Glomerular visceral epithelial cell (primary cell): ENCODE results near the gene RHOXF2.
"Not testable (repeated sequence)": the region's sequence is repeated elsewhere in the genome, so short reads cannot be mapped to it uniquely, and the experiment has no call there.

Source experiments
- DNase-seq: peaks from one replicate; pipeline ENCODE4 v3.0.0-alpha.2; 2016; ENCODE audit errors: extremely low spot score

Gene RHOXF2, protein sequence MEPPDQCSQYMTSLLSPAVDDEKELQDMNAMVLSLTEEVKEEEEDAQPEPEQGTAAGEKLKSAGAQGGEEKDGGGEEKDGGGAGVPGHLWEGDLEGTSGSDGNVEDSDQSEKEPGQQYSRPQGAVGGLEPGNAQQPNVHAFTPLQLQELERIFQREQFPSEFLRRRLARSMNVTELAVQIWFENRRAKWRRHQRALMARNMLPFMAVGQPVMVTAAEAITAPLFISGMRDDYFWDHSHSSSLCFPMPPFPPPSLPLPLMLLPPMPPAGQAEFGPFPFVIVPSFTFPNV

DNA sequence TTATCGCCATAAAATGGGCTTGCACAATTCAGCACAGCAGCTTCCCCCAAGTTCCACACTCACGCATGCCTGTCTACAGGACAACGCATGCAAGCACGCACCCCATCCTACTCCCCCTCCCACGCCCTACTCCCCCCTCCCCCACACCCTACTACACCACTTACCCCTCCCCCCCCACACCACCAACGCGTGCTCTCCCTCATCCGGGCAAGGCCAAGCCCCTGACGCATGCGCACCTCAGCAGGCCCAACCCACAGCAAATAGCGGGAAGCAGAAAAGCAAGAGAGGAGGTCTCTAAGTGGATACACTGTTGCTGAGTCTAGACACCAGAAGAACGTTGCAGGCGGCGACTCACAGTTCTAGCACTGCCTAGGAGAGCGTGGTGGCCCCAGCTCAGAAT is at the start of gene RHOXF2:
TSS of gene RHOXF2 (plus strand) at position 301 of the 400 bp plus-strand sequence. CDS start 138 bp downstream, outside the sequence.
- not testable (repeated sequence) for DNase-seq

DNA sequence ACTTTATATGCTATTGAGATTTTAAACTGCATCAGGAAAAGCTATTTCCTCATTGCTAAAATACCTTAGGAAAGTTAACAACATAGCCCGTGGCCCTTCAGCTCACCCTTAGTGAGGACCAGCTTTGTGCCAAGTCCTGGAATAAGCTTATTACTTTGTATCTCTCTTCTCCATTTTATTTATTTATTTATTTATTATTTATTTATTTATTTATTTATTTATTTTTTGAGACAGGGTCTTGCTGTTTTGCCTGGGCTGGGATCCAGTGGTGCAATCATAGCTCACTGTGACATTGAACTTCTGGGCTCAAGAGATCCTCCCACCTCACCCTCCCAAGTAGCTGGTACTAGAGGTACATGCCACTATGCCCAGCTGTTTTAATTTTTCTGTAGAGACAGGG is 49.0 kb upstream of the RHOXF2 start:
- DNase-seq: no peak

DNA sequence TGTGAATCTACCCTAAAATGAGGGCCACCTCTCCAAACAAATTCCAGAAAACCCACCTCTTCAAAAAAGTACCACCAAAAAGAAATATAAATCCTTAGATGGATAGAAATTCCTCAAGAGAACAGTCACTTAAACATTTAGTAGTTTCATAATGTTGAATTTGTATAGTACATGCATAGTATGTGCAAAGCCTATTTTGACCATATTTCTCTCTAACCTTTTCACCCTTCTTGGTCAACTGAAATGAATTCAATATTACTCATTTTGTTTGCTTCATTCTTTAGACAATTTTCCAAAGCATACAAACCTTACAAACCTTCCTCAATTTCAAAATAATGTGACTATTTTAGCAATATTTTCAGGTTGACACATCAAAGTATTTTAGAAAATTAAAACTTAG is 46.8 kb upstream of the RHOXF2 start:
- DNase-seq: no peak

DNA sequence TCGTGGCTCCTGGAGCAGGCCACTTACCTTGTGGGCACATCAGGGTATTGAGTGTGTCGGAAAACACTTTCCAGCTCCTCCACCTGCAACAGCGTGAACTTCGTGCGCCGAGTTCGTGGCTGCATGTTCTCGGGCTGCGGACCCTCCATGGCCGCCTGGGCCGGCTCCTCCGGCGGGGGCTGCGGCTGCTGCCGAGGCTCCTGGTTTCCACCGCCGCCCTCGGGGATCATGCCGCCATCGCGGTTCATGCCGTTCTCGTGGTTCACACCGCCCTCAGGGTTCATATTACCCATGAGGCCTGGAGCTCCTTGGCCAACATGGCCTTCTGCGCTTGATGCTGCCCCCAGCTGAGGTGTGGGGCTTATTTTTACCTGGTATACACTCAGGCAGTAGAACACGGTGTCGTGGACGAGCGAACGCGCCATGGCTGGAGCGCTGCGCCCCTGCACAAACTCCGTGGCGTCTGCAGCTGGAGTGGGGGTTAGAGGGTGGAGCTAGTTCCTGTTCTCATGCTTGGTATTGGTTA is 42.9 kb upstream of the RHOXF2 start, which contains the start of gene RHOXF1:
TSS of gene RHOXF1 (minus strand) at position 476 of the 526 bp plus-strand sequence. CDS start at position 425, 51 bp downstream.
- no peak for DNase-seq

DNA sequence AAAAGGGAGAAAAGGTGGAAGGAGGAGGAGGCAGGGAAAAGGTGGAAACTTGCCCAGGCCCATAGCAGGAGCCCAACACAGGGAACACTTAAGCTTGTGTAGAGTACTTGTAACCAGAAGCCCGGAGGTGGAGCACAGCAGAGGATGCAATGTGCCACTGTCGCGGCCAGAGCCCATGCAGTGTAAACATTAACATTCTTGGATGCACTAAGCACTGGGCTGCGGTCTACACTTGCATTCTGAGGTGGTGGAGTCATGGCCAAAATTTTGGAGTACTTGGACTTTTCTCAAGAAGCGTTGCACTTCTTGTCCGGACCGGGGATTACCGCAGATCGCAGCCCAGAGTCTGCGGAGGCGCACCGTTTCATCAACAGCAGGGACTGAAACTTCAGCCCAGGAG is 38.2 kb upstream of the RHOXF2 start:
- no peak for DNase-seq

DNA sequence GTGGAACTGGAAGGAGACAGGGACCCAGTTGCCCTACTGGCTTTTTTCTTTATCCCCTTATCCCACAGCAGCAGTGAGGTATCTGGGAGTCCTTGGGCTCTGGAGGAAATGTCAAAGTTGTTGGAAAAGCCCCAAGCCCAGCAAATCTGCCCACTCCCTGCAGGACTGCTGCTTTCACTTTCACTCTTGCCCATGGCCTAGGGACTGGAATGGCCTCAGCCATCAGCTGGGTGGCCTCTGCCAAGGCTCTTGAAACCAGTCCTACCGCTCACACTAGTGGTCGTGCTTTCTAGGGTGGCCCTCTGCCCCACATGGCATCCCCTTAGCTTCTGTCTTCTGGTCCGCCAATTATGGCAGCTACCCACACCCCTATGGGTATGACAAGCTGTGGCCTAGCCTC is 33.0 kb upstream of the RHOXF2 start:
- no peak for DNase-seq

DNA sequence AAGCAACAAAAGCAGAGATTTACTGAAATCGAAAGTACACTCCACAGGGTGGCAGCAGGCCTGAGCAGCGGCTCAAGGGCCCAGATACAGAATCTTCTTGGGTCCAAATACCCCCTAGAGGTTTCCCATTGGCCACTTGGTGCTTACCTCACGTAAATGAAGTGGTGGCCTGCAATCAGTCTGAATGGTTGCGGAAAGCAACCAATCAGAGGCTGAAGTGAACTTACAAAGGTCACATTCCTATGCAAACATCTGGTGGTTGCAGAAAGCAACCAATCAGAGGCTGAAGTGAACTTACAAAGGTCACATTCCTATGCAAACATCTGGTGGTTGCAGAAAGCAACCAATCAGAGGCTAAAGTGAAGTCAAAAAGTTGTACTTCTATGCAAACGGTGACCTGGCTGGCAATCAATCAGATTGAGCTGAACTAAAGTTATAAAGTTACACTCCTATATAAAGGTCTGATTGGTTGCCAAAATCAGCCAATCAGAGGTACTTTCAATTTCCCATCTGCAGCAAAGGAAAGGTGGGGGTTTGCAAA is 30.0 kb upstream of the RHOXF2 start:
- DNase-seq: not testable (repeated sequence)

DNA sequence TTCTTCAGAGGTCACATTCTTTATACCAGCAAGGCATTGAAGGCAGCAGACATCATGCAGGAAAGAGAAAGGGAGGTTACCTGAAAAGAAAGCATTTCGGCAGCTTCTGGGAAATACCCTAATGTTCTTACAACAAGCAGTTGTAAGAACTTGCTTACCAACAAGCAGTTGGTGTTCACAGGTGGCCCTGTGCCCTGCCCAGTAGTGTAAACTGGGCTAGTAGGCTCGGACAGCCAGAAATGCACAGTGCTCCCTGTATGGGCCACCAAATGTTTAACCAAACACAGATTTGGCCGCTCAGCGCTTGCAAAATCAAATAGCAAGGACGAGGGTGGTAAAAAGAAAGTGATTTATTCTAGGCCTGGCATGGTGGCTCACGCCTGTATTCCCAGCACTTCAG is 22.3 kb upstream of the RHOXF2 start:
- no peak for DNase-seq

DNA sequence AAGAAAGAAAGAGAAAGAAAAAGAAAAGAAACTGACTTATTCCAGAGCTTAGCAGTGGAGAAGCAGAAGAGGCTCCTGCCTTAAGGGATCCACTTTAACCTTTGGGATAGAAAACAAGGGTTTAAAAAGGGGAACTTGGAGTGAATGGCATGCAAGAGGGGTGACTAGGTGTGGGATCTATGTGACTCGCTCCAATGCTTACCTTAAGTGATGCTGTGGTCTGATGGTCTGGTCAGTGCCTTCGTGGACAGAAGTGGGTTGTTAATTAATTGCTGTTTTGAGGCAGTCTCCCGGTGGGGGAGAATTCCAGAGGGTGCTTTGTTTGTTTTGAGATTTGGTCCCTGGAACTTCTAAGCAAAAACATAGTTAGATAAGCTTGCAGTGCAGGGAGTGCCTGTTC is 21.6 kb upstream of the RHOXF2 start:
- no peak for DNase-seq

DNA sequence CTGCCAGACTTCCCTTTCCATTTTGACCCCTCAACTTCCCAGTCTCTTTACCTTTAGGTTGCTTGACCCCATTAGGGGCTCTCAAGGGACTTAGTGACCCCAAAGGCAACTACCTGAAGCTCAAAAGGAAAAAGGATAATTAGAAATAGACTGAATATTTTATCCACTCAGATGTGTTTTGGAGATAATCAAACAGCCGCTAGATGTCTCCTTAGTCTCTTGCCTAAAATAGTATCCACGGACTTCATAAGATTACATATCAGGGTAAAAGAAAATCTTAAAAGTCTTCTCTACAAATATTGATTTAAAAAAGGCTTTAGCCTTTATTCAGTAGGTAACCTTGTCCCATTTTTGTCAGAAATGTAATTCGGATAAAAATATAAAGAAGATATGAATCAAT is 21.0 kb upstream of the RHOXF2 start:
- DNase-seq: no peak

DNA sequence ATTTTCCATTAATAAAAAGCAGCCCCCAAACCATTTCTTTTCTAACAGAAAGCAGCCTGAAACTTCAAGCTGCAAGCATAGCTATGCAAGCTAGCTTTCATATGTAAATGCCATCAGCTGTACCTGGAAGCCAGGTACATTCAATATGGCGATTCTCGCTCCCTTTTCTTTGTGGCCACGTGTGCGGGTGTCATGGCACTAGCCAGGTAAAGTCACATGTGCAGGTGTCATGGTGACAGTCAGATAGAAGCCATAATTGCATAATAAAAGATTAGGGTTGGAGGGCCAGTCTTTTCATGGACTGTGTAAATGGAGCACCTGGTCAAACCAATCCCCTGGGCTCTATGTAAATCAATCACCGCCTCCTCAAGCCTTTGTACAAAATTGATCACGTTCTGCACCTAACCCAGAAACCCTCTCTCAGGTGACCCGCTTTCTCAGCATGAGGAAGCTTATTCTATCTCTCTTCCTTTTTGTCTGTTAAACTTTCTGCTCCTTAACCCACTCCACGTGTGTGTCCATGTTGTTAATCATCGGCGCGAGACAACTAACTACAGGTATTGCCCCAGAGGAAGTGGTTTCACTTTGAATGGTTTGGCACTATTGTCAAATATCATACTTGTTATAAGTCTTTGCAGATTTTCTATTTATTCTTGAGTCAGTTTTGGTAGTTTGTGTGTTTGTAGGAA is 18.0 kb upstream of the RHOXF2 start:
- DNase-seq: no peak

DNA sequence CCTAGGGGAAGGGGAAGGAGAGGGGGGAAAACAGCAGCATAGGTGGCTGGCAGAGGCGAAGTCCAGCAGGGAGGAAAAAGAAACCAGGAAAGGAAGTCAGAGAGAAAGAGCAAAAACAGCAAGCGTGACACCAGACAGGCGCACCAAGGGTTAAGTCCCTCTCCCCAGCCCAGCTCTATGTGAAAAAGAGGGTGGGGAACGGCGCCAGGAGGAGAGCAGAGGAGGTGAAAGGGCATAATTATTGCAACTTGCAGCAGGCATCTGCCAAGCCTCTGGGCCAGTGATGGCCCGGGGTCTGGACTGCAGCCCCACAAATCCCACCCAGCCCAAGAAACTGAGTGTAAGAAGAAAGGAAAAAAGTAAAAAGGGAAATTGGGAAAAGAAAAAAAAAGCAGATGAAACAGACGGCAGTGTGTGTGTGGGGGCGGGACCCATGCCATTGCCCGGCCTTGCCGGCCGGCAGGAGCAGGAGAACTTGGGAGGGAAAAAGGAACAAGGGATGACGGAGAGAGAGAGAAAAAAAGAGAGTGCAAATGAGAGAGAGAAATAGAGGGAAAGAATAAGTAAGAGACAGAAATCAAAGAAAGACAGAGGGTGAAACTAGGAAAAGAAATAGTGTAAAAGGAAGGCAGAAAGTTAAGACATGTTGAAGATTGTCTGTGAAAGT is 14.1 kb upstream of the RHOXF2 start:
- DNase-seq: no peak

DNA sequence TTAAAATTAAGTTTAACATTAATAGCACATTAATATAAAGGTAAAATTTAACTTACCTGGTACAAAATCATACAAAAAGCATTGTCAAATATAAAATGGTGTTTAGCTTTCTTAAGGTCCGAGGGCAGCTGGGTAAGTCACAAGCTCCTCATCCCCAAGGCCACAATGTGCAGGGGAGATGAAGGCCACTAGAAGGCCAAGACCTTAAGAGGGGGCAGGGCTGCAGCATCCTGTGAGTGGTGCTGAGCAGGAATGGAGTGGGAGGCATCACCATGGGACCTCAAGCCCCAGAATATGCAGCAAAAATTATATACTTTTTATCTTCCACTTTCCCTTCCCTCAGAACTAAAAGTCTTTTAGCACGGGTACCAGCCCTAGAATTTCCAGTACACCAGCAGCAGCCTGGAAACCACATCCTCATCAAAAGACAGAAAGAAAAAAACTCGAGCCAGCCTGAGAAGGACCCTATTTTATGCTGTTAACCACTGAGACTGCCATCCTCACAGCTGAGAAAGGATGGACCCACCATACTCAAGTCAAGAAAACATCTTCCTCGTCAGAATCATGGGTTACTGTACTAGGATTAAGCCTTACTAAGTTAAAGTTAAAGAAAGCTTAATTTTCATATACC is 13.0 kb upstream of the RHOXF2 start:
- no peak for DNase-seq

DNA sequence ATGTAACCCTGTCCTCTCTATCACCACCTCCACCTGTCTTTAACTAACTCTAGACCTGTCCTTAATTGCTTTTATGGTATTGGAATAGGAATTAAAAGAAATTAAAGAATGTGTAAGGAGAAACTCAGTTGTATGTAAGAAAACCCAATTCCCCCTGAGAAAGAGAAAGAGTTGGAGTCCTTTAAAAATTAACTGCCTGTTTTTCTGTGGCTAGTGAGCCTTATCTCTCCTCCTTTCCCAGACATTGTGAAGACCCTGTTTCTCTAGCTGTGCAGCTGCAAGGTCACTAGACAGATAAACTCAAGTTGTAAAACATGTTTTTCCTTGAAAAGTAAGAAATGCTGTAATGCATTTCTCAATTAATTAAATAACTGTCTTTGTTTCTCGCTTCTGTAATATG is 12.1 kb upstream of the RHOXF2 start:
- not testable (repeated sequence) for DNase-seq

DNA sequence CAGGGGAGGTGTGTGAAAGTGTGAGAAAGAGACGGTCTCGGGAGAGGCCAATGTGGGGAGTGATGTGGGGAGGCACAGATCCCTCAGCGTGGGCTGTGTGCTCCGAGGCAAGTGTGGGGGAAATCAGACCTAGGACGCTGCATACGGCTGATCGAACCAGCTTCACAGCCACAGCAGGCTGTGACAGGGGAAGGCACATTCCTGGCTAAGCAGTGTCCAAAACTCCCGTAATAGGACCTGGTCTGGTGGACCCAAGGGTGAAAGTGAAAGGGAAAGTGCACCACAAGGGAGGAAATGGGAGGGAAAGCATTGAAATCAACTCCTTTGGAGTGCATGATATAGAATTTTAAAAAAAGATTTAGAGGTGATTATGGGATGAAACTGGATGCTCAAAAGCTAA is 10.9 kb upstream of the RHOXF2 start:
- no peak for DNase-seq

DNA sequence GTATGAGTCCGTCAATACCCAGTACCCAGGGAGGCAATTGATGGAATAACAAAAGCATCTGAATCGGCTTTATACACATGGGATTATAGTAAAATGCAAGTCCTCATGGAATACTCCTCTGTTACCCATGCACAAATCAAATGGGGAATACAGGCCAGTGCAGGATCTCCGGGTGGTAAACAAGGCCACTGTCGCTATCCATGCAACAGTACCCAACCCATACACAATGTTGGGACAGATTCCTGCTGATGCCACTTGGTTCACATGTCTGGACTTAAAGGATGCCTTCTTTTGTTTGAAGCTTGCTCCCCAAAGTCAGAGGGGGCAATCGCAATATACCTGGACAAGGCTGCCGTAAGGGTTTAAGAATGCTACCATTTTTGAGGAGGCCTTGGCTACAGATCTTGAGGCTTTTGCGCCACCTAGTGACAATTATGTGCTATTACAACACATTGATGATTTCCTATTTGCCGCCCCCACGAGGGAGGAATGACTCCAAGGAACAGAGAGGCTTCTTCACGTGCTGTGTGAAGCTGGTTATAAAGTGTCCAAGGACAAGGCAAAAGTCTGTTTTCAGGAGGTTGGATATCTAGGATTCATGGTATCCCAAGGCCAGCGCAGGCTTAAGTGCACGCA is 8.2 kb upstream of the RHOXF2 start:
- not testable (repeated sequence) for DNase-seq

DNA sequence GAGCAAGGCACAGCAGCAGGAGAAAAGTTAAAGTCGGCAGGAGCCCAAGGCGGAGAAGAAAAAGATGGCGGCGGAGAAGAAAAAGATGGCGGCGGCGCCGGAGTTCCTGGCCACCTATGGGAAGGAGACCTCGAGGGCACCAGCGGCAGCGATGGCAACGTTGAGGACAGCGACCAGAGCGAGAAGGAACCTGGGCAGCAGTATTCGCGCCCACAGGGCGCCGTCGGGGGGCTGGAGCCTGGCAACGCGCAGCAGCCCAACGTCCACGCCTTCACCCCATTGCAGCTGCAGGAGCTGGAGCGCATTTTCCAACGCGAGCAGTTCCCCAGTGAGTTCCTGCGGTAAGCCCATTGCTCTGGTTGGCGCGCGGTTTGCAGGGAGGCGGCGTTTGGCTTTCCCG is 673 bp downstream of the RHOXF2 start:
- DNase-seq: not testable (repeated sequence)

DNA sequence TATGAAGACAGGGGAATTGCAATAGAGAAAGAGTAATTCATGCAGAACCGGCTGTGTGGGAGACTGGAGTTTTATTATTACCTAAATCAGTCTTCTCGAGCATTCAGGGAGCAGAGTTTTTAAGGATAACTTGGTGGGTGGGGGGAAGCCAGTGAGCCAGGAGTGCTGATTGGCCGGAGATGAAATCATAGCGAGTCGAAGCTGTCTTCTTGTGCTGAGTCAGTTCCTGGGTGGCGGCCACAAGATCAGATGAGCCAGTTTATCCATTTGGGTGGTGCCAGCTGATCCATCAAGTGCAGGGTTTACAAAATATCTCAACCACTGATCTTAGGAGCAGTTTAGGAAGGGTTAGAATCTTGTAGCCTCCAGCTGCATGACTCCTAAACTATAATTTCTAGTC is 34.8 kb downstream of the RHOXF2 start:
- not testable (repeated sequence) for DNase-seq

DNA sequence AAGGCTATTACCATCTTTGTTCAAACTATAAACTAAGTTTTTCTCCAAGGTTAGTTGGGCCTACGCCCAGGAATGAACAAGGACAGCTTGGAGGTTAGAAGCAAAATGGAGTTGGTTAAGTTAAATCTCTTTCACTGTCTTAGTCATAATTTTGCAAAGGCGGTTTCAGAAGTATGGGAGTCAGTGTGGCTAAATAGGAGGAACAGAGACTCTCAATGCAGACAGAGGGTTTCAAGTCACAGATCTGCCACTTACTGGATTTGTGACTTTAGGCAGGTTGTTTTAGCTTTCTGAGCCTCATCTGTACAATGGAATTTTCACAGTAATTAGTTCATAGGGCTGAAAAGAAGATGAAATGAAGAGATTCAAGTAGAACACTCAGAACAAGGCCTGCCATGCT is 35.3 kb downstream of the RHOXF2 start:
- not testable (repeated sequence) for DNase-seq

DNA sequence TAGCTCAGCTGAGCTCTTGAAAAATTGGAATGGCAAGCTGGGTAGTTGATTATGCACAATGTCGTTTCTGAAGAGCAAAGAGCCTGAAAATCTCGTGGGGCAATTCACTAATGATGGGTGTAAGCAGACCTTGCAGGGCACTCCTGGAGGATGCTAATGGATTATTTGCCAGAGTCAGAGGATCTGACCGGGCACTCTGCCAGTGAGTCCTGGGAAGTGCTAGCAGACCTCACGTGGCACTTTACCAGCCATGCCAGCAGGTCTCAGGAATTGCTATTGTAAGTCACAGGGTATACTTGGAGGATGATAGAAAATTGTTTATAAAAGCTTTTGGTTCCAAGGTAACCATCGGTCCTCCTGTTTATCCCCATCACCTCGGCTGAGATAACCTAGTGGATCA is 37.4 kb downstream of the RHOXF2 start:
- not testable (repeated sequence) for DNase-seq

DNA sequence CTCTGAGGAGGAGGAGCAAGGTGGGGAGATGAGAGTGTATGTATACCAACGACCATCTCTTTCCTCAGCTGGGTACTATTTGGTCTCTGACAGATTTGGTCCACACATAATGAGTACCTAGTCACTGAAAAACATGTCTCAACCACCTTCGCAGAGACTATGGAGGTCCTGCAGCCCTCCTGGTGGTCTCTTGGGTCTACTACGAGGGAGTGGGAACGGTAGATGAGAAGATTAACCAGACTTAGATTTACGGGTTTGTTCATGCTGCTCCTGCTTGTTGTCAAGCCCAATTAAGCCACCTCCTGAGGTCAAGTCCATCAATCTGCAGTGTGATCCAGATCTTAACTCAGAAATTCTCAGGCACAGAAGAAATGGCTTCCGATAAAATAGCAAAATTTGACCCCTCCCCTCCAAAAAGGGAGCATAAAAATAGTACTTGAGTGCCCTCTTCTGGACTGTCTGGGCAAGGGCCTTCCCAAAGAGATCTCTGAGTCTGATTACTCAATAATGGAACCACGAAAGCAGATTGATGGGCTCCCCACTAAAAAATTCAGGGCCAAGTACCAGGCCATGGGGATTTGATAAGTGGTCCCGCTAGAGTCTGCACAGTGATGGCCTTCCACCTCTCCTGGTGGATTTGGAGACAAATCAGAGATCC is 38.3 kb downstream of the RHOXF2 start:
- not testable (repeated sequence) for DNase-seq
